Stimulated activated CD8-positive, alpha-beta memory T cell treated with anti-CD3 and anti-CD28 coated beads, Interleukin-7, amount 100 ng/mL, for 24 hours (primary cell): ENCODE results near the gene NCOA7.
"Not testable (repeated sequence)": the region's sequence is repeated elsewhere in the genome, so short reads cannot be mapped to it uniquely, and the experiment has no call there.

ENCODE experiments used
- DNase-seq: peaks from one replicate; pipeline ENCODE4 v3.0.0-alpha.2; 2020; ENCODE audit warnings: low read depth

NCOA7 gene

GRCh38 chr6:125792680-125793079 is 1.9 kb downstream of the NCOA7 start:
- DNase-seq = no peak

DNA sequence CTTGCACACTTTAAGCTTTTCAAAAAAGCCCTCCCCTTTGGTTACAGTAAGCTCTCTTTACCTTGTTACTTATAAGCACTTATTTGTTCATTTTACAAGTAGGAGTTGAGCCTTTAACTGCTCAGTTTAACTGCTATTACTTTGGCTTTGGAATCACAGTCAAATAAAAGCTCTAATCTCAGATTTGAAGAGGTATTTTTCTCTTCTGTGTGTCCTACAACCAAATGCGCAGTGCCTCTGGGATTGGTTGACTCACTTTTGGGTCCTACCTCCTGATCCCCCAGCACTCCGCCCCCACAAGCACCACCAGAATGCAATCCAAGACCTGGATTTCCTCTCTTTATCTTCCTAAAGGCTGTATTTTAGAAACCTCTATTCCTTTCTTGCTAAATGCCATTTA is 2.5 kb downstream of the NCOA7 start:
- no peak for DNase-seq

DNA sequence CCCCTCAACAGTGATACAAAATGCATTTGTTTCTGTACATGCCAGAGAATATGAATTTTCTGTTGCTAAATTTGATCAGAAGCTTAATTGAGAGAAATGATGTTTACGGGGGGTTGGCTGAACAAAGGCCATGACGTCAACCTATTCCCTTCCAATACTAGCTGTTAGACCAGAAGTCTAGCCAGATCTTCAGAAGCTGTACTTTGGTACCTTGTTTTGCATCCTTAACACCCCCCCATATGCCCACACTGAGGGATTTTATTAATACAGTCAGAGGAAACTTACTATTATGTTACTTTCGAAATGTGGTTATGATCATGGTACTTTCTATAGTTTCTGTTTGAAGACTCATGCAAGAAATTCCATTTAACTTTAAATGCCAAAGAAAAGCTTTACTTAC is 3.1 kb downstream of the NCOA7 start:
- DNase-seq = no peak

DNA sequence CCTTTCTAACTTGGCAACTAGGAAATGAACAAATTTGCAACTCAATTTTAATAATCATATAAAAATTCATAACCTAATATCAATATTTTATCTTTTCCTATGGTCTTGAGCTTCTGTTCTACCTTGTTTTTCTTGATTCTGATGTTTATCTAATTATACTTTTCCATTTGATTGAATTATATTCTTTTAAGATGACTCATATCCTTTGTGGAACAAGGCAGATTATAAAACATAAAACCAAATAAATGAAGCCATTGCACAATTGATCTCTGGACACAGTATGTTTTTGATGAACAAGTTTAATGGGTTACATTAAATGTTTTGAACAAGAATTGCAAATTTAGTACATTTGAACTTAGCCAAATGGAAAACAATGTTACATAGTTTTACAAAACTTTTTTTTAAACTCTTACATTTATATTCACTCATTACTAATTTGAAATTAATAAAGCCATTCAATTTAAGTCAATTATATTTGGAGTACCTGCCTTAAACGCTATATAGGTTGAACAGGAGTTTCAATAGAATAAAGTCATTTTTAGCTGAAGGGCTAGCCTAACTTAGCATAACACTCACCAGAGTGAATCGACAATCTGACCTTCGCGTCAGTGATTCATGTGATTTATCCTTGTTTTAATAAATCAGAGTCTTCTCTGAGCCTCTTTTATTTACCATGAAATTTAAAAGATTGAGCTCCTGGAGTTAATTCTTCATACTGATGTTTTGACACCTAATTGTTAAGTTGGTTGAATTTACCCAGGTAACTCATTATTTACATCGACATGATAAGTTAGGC is 3.8 kb downstream of the NCOA7 start:
- DNase-seq = no peak

- DNase-seq = no peak
Measured at GRCh38 chr6:125795301-125795700, 4.5 kb downstream of the NCOA7 start.

DNA sequence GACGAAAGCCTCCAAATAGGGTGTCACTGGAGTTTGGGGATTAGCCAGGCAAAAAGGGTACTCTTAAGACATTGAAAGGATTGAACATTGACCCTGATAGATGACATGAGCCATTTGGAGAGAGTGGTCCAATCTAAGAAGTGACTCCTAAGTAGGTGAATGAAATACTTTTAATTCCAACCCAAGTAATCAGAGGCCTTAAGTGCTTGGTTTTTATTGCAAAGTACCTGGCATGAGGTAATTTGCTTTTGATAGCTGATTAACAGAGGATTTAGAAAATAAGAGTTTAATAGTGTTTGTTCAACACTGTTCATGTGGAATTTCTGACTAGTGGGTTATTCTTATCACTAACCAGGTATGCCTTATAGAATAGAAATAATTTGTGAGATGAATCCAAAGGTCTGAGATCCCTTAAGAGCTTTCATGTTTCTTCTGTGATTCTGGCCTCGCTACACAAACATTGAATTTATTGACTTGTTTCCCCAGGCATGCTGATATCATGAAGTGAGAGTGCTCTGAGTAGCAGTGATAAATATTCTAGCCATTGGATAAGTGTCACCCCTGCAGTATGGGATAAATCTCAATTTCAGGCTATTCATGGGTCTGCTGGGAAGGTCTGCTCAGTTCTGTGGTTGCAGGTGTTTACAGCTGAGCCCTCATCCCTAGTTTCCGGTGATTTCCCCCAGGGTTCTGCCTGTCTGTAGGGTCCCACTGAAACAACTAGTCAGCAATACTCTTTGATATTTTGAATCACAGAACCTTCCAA is 6.5 kb downstream of the NCOA7 start:
- DNase-seq = no peak

- DNase-seq = no peak
Measured at GRCh38 chr6:125797886-125798444, 7.2 kb downstream of the NCOA7 start.

DNA sequence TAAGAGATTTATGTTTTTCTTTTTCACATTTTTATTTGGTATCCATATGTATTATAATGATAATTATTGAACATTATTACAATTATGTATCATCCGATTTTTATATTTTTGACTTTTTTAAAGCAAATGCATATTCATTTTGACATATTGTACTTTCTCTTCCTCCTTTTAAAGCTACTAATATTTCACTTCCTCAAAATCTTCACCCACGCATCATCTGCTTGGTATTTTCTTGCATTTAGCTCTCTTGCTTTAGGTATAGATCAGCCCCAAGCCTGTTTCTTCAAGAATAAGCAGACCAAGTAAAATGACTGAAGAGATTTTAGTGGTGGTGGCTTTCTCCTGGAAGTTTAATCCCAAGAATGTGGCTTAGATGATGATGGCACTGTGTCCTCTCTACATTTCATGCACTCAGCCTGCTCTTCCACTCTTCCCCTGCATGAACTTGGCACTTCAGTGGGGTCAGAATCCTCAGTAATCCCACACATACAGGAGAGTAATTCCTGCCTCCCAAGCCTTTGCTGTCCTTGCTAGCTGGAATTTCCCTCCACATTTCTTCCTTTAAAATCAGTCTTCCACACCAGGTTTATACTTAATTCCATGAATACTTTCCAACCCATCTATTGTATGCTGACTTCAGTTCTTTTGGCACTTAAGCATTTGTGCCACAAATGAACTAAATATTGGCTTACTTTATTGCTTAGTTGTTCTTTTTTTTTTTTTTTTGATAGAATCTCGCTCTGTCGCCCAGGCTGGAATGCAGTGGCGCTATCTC is 8.2 kb downstream of the NCOA7 start:
- DNase-seq = no peak

DNA sequence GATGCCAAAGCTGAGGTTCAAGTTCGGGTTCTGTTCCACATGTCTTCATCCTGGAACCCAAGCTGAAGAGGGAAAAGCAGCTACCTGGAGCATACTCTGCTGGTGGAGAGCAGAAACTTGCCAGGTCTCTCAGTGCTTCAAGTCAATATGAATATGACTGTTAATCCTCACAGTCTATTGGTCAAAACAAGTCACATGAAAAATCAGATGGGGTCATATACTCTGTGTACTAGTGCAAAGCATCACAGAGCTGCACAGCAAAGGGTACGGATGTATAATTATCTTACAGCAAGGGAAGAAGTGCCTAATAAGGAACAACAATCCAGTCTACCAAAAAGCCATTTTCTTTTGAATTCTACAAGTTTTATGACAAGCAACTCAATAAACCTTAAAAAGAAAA is 11.6 kb downstream of the NCOA7 start:
- no peak for DNase-seq

DNA sequence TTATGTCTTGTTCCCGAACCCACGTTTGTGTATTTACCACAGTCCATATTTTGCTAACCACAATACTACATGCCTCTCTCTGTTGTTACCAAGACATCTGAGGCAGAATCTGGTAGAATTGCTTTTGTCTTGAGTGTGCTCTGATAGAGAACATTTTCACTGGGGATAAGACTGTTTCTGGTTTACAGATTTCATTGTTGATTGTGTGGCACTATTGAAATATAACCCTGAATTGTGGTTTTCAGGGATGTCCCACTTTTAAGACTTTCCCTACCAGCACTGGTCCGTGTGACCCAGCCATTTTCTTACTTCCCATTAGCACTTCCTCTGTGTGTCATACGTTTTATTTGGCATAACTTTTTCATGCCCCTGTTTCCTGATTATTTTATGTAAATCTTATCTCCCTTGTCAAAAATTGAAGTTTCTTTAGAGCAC is 12.2 kb downstream of the NCOA7 start:
- no peak for DNase-seq

DNA sequence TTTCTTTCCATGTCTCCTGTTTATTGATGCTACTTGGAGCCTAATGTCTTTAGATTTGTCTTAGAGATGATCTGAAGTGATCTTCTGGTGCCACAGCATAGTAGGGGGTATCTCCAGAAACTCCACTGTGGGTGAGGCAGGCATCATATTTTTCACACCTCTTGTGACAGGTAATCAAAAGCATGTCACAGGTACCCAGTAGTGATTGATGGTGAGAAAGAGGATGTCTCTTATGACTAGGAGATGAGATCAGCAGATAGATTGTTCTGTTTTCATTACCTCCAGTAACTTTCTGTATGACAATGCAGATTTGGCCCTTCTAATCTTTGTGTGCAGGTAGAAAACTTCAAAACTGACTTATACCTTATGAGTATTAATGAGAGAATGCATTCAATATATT is 13.5 kb downstream of the NCOA7 start:
- no peak for DNase-seq

DNA sequence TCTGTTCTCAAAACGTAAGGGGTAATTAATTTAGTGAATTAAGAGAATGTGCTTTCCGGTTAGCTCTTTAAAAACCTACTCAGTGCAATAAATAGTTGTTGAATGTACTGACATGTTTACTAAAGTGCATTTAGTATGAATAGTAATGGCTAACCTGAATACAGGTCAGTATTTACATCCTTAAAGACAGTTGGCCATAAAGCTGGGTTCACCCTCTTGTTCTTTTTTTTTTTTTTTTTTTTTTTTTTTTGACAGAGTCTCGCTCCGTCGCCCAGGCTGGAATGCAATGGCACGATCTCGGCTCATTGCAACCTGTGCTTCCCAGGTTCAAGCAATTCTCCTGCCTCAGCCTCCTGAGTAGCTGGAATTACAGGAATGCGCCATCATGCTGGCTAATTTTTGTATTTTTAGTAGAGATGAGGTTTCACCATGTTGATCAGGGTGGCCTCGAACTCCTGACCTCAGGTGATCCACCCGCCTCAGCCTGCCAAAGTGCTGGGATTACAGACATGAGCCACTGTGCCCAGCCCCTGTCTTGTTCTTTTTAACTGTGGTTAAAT is 14.2 kb downstream of the NCOA7 start:
- not testable (repeated sequence) for DNase-seq

DNA sequence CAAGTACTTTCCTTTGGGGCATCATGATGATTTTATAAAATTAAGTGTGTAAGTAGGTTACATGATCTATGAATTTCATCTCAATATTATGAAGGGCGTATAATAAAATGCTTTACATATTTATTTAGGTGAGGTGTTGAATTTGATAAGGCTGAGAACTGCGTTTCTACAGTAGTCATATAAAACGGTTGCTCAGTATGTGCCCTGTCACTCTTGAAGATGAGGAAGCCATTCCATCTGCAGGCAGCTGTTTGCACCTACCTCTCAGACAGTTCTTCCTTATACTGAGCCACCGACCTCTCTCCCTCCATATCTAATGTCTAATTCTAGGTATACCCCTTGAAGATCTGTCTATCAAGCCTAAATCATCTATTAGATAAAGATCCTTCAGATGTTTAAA is 16.1 kb downstream of the NCOA7 start:
- DNase-seq = no peak

GRCh38 chr6:125807293-125807692 is 16.5 kb downstream of the NCOA7 start:
- no peak for DNase-seq

- DNase-seq = no peak
Measured at GRCh38 chr6:125808060-125808459, 17.3 kb downstream of the NCOA7 start.

DNA sequence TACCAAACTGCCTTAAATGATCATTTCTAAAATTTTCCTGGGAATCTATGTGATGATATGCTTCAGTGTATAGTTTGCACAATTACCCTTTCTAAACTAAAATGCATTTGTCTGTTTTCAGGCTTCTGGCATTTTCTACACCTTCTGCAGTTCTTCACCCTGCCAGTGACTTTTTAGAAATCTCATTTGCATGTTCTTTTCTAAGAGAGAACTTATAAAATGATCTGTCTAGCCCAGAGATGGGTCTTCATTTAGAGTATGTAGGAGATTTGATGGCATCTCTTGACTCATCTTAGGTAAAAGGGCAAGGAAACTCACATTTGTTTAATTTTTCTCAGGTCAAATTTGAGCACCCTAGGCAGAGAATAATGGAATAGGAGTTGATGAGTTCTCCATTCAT is 17.8 kb downstream of the NCOA7 start:
- DNase-seq = no peak

DNA sequence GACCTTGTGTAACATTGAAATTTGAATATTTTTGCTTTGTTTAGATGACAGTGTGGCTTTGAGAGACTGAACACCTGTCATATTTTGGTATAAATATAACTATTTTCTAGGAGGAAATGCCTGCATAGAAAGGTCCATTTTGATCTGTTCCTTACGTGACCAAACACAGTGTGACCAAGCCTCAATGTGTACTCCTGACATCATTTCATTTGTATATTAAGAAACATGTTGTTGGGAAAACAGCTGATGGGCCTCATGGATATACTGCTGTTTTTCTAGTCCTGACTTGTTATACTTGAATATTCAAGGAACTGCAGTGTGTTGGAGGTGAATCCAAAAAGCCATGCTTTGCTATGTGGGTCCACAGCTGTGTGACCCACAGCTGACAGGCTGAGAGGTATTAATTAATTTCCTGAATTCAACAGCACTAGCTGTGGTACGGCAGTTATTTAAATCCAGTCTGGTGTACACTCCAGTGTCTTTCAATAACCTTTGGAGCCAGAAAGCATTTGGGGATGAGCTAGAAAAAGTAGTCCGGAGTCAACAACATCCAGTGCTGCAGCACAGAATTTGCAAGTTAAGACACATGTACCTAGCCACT is 18.9 kb downstream of the NCOA7 start:
- DNase-seq = no peak

DNA sequence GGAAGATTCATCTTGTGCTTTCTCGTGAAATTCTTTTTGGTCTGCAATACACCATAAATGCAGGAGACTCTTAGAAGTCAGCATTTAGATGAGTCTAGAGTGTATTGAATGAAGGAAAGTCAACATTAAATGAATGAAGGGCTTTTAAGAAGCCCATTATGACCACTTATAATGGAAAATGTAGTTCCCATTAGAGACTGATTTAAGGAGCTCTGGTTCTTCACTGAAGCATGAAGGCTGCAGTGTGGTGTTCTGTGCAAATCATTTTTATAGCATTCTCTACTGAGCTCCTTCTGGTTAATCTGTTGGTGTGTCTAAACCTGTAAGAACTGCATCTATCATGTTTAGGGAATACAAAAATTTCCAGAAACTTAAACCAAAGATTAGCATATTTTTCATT is 19.7 kb downstream of the NCOA7 start:
- DNase-seq = no peak

DNA sequence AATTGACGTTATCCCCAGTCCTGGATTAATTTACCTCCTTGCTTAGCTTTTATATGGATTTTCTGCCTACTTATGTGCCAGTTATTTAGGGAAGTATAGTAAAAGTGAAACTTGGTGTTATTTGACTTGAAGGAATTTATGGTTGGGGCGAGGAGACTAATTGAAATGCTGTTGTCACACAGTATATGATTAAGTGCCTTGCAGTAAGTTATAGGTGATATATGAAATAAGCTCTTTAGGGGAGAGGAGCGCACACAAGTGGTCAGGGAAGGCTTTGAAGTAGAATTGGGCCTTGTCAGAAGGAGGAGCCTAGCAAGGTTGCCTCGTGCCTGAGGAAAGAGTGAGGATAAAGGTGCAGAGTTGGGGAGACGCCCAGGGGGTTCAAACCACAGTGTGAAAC is 20.5 kb downstream of the NCOA7 start:
- DNase-seq = no peak

GRCh38 chr6:125812394-125813292 is 21.9 kb downstream of the NCOA7 start:
- DNase-seq = no peak

DNA sequence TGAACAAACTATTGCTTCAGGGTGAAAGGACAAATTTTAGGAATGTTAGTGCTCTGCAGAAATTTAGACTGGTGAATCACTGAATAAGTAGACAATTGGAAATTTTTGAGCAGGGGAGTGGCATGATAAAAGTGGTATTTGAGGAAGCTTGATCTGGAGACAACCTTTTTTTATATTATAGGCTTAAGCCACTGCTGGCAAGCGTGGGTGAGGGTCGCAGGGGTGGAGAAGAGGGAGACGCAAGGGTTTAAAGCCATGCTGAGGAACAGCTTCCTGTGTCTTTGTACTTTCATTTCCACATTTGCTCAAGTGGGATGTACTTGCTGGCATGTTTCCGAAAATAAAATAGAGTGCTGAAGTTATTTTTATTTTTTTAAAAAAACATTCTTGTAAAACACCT is 23.7 kb downstream of the NCOA7 start:
- no peak for DNase-seq
